Measurements from ENCODE around the gene AGAP3. TPM values are rescaled to one million over a fixed set of nuclear protein-coding genes. Genes with fewer than 3 reads are reported as not detected.

Gene AGAP3
- total RNA-seq, 1 experiment from 2014 or later: 103 TPM

DNA sequence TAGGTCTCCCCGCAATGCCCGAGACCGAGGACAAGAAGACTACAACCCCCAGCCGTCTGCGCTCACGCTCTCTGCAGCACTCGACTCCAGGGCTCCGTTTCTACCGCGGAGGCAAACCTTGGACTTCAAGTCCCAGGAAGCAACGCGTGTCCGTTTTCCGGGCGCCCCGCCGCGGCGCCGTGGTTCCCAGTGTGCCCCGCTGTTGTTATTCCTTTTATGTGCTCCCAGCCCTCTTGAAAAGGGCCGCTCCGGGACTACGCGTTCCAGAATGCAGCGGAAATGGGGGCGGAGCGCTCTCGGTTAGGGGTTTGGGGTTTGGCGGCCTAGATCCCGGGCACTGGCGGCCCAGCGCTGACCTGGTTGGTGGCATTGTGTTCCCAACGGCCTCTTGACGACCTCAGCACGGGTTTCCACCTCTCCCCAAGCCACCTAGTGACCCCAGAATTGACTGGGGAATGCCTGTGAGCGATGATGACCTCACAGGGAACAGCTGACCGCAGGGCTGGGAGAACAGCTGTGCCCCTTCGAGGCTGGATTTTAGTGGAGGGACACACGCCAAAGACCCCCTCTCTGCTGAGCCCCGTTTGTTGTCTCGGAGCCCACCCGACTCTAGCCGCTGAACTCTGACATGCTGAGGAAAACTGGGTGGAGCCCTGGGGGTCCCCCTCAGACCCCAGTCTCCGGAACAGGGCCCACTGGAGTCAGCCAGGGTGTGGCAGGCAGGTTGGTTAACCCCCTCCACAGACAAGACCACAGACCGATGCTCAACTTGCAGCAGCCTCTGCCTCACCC, 28.1 kb upstream of the AGAP3 start:
- Histone ChIP-seq H3K27ac (ENCODE audit: low read length) (peak overlapping the region; percentile 99), H3K9me3 (ENCODE audit: control insufficient read depth, insufficient read depth, low read depth, low read length) (no peaks in the 10 kb centered on the region), H3K4me3 (ENCODE audit: low read depth in 2 of 2, low read length in 2 of 2) (peak overlapping the region; percentile 83 to 94), H3K27me3 (ENCODE audit: control insufficient read depth, insufficient read depth, low read length) (no peaks in the 10 kb centered on the region), H3K36me3 (ENCODE audit: control insufficient read depth, insufficient read depth, low read length) (peaks cover 2% of the 10 kb centered on the region; the same call in 1 of the 2 replicates), H3K4me1 (ENCODE audit: control insufficient read depth, insufficient read depth, low read length) (peaks cover 38% of the 10 kb centered on the region)
- intact Hi-C loops (cut with micrococcal nuclease; ENCODE audit: unreplicated experiment): no loop called here
- ChIA-PET POLR2A (no interaction called here), CTCF (no interaction called here)
- in situ Hi-C loops (cut with HindIII; ENCODE audit: low pct_unique_long_range_greater_than_20kb, low sequenced_read_pairs): no loop called here
- ATAC-seq (peak; percentile 85), DNase-seq (ENCODE audit: low read depth, low spot score) (peak; percentile 99)
- no TSS peak for BruUV-seq (replicated peaks)
- TF ChIP-seq, protein P1, sequence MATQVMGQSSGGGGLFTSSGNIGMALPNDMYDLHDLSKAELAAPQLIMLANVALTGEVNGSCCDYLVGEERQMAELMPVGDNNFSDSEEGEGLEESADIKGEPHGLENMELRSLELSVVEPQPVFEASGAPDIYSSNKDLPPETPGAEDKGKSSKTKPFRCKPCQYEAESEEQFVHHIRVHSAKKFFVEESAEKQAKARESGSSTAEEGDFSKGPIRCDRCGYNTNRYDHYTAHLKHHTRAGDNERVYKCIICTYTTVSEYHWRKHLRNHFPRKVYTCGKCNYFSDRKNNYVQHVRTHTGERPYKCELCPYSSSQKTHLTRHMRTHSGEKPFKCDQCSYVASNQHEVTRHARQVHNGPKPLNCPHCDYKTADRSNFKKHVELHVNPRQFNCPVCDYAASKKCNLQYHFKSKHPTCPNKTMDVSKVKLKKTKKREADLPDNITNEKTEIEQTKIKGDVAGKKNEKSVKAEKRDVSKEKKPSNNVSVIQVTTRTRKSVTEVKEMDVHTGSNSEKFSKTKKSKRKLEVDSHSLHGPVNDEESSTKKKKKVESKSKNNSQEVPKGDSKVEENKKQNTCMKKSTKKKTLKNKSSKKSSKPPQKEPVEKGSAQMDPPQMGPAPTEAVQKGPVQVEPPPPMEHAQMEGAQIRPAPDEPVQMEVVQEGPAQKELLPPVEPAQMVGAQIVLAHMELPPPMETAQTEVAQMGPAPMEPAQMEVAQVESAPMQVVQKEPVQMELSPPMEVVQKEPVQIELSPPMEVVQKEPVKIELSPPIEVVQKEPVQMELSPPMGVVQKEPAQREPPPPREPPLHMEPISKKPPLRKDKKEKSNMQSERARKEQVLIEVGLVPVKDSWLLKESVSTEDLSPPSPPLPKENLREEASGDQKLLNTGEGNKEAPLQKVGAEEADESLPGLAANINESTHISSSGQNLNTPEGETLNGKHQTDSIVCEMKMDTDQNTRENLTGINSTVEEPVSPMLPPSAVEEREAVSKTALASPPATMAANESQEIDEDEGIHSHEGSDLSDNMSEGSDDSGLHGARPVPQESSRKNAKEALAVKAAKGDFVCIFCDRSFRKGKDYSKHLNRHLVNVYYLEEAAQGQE (IDR thresholded peaks at IDR 0.05; ENCODE audit: insufficient read depth in 1 of 2, low read depth in 2 of 2, low read length in 1 of 2): no peak
- no peak for TF ChIP-seq SIN3A (IDR thresholded peaks at IDR 0.05; ENCODE audit: borderline replicate concordance, insufficient read depth, low read depth, low read length)
- peak; percentile 100 for TF ChIP-seq TCF7L2 (IDR thresholded peaks at IDR 0.05; ENCODE audit: low read depth, low read length)
- TF ChIP-seq, protein P2, sequence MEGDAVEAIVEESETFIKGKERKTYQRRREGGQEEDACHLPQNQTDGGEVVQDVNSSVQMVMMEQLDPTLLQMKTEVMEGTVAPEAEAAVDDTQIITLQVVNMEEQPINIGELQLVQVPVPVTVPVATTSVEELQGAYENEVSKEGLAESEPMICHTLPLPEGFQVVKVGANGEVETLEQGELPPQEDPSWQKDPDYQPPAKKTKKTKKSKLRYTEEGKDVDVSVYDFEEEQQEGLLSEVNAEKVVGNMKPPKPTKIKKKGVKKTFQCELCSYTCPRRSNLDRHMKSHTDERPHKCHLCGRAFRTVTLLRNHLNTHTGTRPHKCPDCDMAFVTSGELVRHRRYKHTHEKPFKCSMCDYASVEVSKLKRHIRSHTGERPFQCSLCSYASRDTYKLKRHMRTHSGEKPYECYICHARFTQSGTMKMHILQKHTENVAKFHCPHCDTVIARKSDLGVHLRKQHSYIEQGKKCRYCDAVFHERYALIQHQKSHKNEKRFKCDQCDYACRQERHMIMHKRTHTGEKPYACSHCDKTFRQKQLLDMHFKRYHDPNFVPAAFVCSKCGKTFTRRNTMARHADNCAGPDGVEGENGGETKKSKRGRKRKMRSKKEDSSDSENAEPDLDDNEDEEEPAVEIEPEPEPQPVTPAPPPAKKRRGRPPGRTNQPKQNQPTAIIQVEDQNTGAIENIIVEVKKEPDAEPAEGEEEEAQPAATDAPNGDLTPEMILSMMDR (IDR thresholded peaks at IDR 0.05): no peak
- TF ChIP-seq POLR2AphosphoS5 (IDR thresholded peaks at IDR 0.05; ENCODE audit: low read depth, low read length): peak; percentile 39; the same call in 1 of the 2 replicates

DNA sequence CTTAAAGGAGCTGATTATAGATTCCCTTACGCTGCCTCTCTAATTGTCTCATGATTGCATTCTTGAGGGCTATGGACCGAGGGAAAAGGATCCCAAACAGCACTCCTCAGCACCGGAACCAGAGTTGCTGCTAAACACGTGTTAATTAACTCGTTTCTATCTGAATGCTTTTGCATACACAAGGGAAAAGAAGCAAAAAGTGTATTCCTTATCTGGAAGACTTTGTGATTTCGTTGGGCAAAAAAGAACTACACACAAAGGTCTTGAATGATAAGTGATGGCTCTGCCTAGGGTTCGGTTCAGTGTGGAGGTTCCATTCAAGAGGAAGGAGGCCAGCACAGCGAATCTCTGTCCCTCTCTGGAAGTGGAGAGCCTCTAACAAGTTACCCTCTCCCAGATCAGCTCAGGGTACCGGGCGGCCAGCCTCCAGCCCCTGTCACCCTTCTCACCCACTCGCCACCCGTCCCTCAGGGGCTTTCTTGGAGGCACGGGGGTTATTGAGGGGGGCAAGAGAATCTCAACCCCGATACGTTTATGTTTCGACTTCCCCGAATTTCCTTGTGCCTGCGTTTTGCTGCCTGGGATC, 27.4 kb upstream of the AGAP3 start:
- H3K27me3 ChIP-seq (ENCODE audit: control insufficient read depth, insufficient read depth, low read length): no peaks in the 10 kb centered on the region
- ChIA-PET POLR2A (no interaction called here), CTCF (no interaction called here)
- peaks cover 2% of the 10 kb centered on the region; the same call in 1 of the 2 replicates for H3K36me3 ChIP-seq (ENCODE audit: control insufficient read depth, insufficient read depth, low read length)
- peak overlapping the region; percentile 83 to 94 for H3K4me3 ChIP-seq (ENCODE audit: low read depth in 2 of 2, low read length in 2 of 2)
- no TSS peak for BruUV-seq (replicated peaks)
- in situ Hi-C loops (cut with HindIII; ENCODE audit: low pct_unique_long_range_greater_than_20kb, low sequenced_read_pairs): no loop called here
- H3K27ac ChIP-seq (ENCODE audit: low read length): peak overlapping the region; percentile 99
- peak; percentile 5; the same call in 1 of the 2 replicates for TF ChIP-seq POLR2AphosphoS5 (IDR thresholded peaks at IDR 0.05; ENCODE audit: low read depth, low read length)
- TF ChIP-seq, protein P1 (IDR thresholded peaks at IDR 0.05; ENCODE audit: insufficient read depth in 1 of 2, low read depth in 2 of 2, low read length in 1 of 2): no peak
- TF ChIP-seq TCF7L2 (IDR thresholded peaks at IDR 0.05; ENCODE audit: low read depth, low read length): no peak
- H3K4me1 ChIP-seq (ENCODE audit: control insufficient read depth, insufficient read depth, low read length): peaks cover 38% of the 10 kb centered on the region
- H3K9me3 ChIP-seq (ENCODE audit: control insufficient read depth, insufficient read depth, low read depth, low read length): no peaks in the 10 kb centered on the region
- DNase-seq (ENCODE audit: low read depth, low spot score) (no peak), ATAC-seq (no peak)
- intact Hi-C loops (cut with micrococcal nuclease; ENCODE audit: unreplicated experiment): no loop called here

Data from Panc1 (cell line).